GM21786 (cell line): Measurements from ENCODE around the gene PSMA5.

Experiments
- ATAC-seq: cut with Tn5 transposase; IDR thresholded peaks from one replicate; pipeline ENCODE4 v1.9.1; 2021; ENCODE audit not compliant: unreplicated experiment

The PSMA5 gene

DNA sequence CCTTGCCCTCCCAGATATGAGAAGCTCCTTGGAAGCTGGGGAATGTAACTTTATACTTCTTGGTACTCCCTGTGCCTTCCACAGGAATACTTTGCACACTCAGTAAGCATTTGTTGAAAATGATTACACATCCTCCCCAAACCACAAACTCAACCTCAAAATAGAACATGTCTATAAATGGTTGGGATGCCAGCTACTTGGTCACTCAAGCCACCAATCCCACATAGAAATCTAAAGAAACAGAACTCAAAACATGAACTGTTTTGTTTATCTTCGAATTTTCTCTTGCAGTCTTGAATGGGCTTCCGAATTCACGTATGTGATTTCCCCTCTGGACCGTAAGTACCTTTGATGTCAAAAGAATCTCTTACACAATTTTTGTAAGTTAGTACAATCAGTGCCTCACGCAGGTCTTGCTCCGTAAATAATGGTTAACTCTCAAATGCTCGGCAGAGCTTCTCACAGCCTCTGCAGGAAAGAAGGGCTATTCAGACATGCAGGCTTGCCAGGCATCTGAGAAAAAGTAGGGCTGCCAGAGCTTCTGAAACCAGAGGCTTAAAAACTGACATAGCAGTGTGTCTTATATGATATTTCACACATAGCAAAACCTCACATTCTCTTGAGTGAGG is 55.4 kb downstream of the PSMA5 start:
- no peak for ATAC-seq

DNA sequence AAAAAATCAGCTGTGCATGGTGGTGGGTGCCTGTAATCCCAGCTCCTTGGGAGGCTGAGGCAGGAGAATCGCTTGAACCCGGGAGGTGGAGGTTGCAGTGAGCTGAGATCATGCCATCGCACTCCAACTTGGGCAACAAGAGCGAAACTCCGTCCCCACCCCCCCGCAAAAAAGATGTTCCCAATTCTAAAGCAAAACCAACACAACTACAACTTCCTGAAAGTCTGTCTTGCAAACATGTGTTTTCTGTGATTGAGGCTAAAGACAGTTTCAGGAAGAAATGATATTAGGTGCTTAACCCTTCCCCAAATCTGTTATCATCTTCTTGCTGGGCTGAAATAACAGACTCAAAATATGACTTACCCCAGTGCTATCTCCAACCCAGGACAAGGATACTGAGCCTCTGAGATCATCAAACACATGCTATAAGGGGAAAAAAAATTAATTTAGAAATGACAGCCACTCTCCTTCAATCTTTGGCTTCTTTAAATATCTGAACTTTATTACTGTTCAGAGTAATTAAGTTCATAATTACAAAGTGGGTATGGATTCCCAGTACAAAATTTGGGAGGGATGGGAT is 57.0 kb downstream of the PSMA5 start:
- no peak for ATAC-seq

DNA sequence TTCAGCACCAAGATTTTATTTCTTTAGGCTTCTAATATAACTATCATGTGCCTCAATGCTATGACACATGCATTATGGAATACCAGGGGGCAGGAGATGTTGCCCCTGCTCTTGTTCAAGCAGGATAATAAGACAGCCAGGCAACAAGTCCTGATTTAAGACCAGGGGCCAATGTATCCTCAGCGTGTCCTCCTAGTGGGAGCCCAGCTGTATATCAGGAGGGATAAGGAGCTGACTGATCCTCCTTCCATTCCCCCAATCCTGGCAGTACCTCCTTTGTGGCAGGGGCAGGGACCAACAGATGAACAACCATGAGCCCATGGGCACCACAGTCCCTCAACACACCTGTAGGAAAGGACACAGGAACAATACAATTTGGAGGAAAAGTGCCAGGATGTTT is 57.8 kb downstream of the PSMA5 start:
- no peak for ATAC-seq

DNA sequence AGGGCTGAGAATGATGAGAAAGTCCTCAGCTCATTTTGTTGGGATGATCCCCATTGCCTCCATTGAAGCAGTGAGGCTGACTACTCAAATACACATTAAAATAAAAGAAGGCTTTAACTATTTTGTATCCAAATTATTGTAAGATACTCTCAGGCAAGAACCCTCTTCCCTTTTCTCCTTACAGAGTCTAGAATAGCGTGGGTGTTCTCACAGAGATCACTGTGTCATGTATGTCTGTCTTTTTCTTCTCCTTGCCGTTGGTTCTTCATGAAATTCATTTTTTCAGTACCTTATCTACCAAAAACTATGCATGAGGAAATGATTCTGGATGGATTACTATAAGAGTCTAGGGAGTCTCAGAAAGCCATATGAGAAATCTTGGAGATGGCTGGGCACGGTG is 58.6 kb downstream of the PSMA5 start:
- no peak for ATAC-seq

DNA sequence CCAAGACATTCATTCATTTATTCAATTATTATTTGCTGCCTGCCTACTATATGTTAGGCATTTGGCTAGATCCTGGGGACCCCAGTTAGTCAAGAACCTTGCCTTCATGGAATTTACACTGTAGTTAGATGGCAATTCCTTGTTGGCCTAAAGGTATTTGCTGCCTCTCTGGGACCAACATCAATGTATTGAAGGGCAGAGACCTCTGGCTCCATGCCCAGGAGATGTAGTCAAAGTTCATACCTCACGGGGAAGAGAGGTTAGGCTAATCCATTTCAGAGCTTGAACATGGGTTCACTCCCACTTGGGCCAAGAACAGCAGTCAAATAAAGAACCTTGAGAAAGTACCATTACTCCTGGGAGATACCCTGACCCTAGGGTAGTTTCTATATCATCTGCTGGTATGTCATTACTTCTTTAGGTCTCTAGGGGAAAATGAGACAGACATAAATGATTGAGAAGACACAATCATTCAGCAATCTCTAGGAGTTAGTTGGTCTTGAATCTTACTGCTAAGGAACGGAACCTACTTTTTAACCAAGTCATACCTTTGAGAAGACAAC is 60.5 kb downstream of the PSMA5 start:
- no peak for ATAC-seq

DNA sequence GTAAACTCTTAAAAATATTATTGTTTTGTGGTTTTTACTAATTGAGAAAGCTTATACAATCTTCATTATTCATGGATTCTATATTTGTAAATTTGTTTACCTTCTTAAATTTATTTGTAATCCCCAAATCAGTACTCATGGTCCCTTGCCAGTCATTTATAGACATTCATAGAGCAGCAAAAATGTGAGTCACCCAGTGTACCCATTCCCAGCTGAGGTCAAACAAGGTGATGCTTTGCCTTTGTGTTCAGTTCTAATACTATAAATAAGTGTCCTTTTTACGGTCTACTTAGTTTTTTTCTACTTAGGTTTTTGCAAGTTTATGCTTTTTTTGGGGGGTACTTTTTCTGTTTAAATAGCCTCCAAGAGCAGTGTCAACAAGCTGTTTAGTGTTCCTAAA is 64.6 kb downstream of the PSMA5 start:
- no peak for ATAC-seq

DNA sequence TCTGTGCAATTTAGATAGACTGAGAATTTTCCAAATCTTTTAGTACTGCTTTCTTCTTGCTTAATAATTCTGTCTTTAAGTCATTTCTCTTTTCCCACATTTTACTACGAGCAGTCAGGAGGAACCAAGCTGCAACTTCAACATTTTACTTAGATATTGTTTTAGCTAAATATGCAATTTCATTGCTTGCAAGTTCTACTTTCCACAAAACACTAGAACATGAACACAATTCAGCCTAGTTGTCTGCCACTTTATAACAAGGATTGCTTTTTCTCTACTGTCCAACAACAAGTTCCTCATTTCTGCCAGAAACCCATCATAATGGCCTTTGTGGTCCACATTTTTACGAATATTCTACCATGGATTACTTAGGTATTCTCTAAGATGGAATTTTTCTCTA is 65.2 kb downstream of the PSMA5 start:
- no peak for ATAC-seq

DNA sequence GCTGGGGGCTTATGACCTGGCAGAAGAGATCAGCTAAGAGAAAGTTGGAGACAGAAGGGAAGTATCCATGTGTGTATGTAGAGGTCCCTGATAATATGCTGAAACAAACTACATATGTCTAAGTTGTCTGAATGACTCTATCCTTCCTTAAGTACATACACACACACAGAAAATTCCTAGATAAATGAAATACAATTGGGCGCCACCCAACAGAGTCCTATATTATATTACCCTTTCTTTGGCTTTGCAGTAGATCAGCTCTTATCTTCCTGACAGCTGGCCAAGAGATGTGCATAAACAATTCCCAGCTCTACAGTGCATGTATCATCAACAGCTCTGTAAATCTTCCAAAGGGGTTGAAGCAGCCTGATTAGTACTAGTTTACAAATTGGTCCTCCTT is 68.6 kb downstream of the PSMA5 start:
- no peak for ATAC-seq

DNA sequence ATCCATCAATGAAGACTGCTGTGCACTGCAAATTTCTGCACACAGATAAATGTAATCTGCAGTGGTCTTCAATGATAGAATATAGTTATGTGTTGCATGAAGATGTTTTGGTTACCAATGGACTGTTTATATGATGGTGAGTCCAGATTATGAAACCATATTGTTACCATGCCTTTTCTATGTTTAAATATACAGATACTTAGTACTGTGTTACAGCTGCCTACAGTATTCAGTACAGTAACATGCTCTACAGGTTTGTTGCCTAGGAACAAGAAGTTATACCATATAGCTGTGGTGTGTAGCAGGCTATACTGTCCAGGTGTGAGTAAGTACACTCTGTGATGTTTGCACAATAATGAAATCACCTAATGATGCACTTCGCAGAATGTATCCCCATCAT is 69.3 kb downstream of the PSMA5 start:
- no peak for ATAC-seq

DNA sequence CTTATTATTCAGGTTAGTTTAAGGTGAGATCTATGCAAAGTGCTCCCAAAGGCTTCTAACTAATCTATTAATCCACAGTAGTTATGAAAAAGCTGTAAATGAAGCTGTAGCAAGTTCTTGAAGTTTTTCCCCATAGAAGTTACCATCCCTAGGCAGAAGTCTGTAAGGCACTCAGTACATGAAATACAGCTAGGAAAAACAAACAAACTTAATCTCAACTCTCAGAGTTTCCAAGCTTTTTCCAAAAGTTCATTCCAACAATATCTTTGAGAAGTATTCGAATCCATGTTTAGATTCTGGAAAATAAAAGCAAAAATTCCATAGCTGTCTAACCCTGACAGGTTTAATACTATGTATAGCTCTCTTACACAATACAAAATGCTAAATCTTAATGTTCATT is 69.7 kb downstream of the PSMA5 start:
- ATAC-seq: no peak

DNA sequence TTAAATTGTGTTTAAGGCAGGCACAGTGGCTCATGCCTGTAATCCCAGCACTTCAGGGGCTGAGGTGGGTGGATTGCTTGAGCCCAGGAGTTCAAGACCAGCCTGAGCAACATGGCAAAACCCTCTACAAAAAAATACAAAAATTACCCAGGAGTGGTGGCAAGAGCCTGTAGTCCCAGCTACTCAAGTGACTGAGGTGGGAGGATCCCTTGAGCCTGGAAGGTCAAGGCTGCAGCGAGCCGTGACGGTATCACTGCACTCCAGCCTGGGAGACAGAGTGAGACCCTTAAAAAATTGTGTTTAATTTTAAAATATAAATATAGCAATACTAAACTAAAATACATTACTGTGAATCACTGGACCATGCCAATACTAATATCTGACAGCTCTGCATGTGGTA is 71.3 kb downstream of the PSMA5 start:
- ATAC-seq: no peak

DNA sequence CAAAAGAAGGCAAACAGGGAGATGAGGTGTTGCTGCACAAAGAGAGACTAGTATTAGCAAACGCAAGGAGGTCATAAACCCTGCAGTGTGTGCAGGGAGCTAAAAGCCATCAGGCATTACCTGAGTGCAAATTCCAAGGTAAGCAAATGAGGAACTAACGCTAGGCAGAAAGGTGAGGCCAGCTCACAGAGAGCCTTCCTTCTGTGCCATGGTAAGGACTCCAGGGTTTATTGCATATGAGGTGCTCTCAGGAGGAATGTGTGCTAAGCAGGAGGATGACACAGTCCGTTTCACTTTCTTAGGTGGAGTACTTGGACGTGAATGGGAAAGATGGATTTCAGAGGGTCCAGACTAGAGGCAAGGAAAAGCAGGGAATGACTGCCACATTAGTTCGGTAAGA is 74.8 kb downstream of the PSMA5 start:
- ATAC-seq: no peak

DNA sequence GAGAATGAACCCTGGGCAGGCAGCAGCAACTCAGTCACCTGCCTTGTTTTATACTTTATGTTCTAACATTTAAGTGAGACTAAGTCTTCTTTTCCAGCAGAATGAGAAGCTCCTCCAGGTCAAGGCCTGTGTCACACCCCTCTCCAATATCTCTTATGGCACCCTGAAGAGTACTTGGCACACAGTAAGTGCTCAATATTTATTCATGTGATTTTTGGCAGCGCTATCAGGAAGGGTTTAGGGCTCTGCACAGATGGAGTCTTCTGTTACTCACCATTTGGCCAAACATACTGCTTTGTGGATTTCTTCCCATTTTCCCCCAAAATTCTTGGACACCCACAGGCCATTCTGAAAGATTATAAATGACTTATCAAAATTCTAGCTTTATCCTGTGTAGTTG is 75.6 kb downstream of the PSMA5 start:
- ATAC-seq: no peak

DNA sequence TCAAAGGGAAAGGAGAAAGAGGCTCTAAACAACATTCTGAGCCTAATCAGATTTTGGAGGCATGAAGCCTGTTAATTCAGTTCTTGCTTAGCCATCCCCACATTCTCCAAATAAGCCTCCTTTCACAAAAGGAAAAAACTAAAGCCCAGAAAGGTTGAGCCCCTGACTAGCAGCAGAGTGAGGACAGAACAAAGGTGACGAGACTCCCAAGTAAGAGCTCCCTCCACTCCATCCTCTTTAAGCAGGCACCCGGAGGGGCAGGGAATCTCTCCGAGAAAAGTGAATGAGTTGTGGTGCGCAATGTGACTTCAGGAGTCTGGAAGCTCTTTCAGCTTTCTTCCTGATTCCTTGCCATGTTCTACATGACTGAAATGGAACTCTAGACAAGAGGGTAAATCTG is 76.1 kb downstream of the PSMA5 start:
- ATAC-seq: no peak
